Activated gamma-delta T cell treated with anti-CD3 and anti-CD28 coated beads, Interleukin-2, amount 50 U/mL, for 16 hours (primary cell): ENCODE measurements around the gene ERBB4.
"Not testable (repeated sequence)": the region's sequence is repeated elsewhere in the genome, so short reads cannot be mapped to it uniquely, and the experiment has no call there.

ENCODE experiments used
- DNase-seq: peaks from one replicate; pipeline ENCODE4 v3.0.0-alpha.2; 2020; ENCODE audit warnings: low read depth

ERBB4 gene

GRCh38 chr2:211721874-211722273, 816.7 kb downstream of the ERBB4 start:
- DNase-seq = not testable (repeated sequence)

- no peak for DNase-seq
Measured at GRCh38 chr2:211709389-211709788, 829.2 kb downstream of the ERBB4 start.

GRCh38 chr2:211692689-211693088, 845.9 kb downstream of the ERBB4 start:
- no peak for DNase-seq

GRCh38 chr2:211690736-211691135, 847.9 kb downstream of the ERBB4 start:
- no peak for DNase-seq

- DNase-seq = no peak
Measured at GRCh38 chr2:211688196-211688595, 850.4 kb downstream of the ERBB4 start.

GRCh38 chr2:211674715-211675114, 863.9 kb downstream of the ERBB4 start:
- no peak for DNase-seq

- DNase-seq = no peak
Measured at GRCh38 chr2:211673133-211673905, 865.3 kb downstream of the ERBB4 start.

GRCh38 chr2:211671977-211672376, 866.6 kb downstream of the ERBB4 start:
- DNase-seq = no peak

- DNase-seq = no peak
Measured at GRCh38 chr2:211665299-211665698, 873.3 kb downstream of the ERBB4 start.

GRCh38 chr2:211664321-211664720, 874.3 kb downstream of the ERBB4 start:
- no peak for DNase-seq

- no peak for DNase-seq
Measured at GRCh38 chr2:211654211-211654780, 884.3 kb downstream of the ERBB4 start.

GRCh38 chr2:211652327-211652726, 886.3 kb downstream of the ERBB4 start:
- DNase-seq = no peak

GRCh38 chr2:211649331-211649730, 889.3 kb downstream of the ERBB4 start:
- no peak for DNase-seq

GRCh38 chr2:211631503-211631902, 907.1 kb downstream of the ERBB4 start:
- no peak for DNase-seq

- DNase-seq = no peak
Measured at GRCh38 chr2:211623096-211623495, 915.5 kb downstream of the ERBB4 start.

GRCh38 chr2:211620986-211621385, 917.6 kb downstream of the ERBB4 start:
- DNase-seq = no peak

GRCh38 chr2:211617803-211618202, 920.8 kb downstream of the ERBB4 start:
- DNase-seq = no peak

GRCh38 chr2:211611621-211612020, 927.0 kb downstream of the ERBB4 start:
- DNase-seq = no peak

- DNase-seq = no peak
Measured at GRCh38 chr2:211611061-211611518, 927.5 kb downstream of the ERBB4 start.

GRCh38 chr2:211609127-211609526, 929.5 kb downstream of the ERBB4 start:
- DNase-seq = no peak

GRCh38 chr2:211599146-211599545, 939.5 kb downstream of the ERBB4 start:
- no peak for DNase-seq

GRCh38 chr2:211598238-211598637, 940.4 kb downstream of the ERBB4 start:
- no peak for DNase-seq

GRCh38 chr2:211592006-211592405, 946.6 kb downstream of the ERBB4 start:
- DNase-seq = not testable (repeated sequence)

- DNase-seq = no peak
Measured at GRCh38 chr2:211591426-211591825, 947.2 kb downstream of the ERBB4 start.
